NCI-H2081 treated with DMSO at 0.1 percent for 48 hours (cell line): ENCODE data around the gene TMEM106B.

Experiments
- DNase-seq: peaks from one replicate; lab custom pipeline; 2025; lab: John Stamatoyannopoulos, UW

Gene TMEM106B

DNA sequence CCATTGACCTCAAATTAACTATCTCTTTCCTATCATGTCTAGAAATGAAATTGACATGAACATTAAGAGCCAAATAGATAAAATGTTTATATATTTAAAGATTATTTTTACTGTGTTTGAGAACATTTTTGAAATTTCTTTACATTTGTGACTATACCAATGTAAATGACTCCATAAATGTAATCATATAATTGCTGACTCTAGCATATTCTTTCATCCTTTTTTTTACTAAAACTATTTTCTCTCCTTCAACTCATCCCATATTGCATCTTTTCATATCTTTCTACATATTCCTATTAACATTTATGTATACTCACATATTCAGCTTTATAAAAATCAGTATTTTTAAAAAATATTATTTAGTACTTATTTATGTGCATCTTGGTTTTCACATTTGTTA is 16.9 kb downstream of the TMEM106B start:
- DNase-seq: no peak

DNA sequence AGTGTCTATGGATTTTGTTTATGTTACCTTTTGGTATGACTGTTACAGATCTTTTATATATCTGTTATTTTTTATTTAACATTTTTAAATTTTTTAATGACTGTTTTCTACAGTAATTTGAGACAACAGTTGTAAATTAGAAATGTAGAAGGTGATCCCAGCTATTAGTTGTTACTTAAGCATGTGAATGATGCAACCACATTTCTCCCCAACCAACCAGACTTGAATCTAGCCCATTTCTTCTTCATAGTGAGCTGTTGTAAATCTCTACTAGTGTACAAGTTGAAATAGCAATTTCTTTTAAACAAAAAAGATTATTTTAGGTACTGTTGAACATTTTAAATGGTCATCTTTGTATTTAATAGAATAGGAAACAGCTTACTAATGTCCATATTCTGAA is 18.0 kb downstream of the TMEM106B start:
- no peak for DNase-seq

DNA sequence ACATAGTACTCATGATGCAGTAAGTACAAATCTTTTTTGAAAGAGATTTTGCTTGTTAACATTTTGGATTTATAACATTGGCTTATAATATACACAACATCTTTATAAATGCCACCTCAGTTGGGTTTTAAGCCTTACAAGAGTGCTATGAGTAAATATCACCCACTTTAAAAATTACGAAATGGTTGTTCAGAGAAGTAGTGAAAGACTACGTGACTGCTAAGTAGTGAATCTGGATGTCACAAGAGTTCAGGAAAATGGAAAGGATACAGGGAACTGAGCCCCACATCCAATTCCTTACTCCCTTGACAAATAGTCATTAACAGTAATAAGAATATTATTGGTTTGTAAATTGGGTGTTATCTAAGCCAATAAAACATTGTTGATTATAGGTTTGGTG is 20.0 kb downstream of the TMEM106B start:
- no peak for DNase-seq

DNA sequence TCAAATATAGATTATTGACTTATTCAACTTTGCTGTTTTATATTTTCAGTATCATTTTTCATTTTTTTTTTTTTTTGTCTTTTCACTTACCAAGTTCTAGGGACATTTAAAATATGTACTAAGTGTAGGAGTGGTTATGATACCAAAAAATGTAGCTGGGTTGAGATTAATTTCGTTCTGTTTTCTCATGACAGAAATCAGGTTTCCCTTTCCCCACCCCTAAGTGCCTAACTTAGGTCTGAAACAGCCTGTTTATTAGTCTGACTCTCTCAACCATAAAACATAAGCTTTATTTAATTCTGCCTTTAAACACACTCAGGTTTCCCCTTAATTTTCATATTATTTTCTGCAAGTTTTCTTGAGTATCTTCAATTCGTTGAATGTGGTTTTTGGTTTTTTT is 22.1 kb downstream of the TMEM106B start:
- DNase-seq: no peak

DNA sequence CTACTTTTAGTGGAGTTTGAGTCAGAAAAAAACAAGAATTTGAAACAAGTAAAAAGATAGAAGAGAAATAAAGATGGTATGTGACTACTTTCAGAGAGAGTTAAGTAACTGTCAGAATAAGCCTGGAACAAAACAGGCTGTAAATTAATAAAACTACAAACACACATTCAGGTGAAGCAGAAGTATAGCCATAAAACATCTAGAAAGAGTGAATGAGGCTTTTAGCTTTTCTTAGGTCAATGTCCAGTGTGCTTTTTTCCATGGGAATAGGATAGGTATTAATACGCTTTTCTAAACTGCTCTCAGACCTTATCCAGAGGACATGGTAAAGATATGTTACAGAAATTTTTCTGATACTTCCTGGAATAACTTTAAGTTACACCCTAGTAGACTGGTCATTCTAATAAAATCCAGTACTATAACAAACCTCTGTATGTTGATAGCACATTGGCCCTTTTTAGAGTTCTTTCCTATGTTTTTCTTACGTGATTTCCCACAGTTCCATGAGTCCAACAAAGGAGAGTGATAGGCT is 23.3 kb downstream of the TMEM106B start:
- DNase-seq: no peak

DNA sequence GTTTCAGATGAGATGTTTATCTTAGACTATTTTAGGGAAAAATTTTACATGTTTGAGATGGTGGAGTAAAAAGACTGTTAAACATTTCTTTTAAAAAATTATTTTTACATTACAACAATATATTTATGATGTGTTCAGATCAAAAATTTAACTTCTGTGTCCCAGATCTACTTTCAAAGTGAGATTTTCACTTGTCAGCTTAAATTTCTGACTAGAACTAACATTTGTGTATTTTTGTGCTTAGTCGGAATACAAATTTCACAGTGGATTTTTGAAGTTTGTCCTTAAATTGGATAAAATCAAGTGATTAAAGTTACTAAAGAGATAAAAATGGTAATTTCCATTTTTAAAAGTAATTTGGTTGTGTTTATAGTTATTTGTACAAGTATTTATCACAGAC is 24.9 kb downstream of the TMEM106B start:
- no peak for DNase-seq

DNA sequence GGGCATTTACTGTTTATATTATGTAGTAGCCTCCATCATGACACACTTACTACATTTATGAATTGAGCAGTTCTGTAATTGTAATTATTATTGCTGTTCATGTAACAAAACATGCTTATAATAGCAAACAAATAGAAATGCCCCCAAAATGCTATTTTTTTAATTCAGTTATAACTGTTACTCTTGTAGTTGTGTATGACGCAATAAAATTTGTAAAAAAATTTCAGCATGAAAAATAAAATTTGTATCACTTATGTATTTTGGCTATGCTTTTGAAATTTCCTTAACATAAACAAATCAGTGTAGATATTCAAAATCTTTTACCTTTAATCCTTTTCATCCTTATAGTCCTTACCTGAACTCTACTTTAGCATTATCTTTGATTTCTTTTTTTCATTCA is 25.9 kb downstream of the TMEM106B start:
- no peak for DNase-seq

DNA sequence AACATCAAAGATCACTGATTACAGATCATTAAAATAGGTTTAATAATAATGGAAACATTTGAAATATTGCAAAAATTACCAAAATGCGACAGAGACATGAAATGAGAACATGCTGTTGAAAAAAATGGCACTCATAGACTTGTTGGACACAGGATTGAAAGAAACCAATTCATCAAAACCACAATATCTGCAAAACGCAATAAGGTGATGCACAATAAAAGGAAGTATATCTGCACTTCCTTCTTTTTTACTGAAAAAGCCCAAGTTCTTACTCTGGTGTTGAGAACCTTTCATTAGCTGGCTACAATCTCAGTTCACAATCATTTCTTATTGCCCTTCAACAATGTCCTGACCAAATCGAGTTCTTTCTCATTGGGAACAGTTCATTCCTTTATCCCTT is 28.7 kb downstream of the TMEM106B start:
- no peak for DNase-seq

DNA sequence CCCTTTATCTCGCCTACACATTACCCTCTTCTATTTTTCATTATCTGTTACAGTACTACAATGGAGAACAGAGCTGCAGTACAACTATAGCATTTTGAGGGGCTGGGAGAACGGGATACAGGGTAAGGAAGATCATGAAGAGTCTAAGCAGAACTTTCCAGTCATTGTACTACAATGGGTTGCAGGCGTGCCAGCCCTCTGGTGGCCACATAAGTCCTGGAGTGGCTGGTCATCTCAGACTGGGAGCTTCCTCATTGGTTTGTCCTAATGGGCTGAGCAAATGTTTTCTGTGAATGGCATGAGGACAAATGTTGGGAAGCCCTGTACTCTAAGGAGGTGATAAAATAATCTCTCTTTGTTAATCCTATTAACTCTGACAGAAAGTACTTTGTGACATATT is 33.0 kb downstream of the TMEM106B start:
- no peak for DNase-seq

DNA sequence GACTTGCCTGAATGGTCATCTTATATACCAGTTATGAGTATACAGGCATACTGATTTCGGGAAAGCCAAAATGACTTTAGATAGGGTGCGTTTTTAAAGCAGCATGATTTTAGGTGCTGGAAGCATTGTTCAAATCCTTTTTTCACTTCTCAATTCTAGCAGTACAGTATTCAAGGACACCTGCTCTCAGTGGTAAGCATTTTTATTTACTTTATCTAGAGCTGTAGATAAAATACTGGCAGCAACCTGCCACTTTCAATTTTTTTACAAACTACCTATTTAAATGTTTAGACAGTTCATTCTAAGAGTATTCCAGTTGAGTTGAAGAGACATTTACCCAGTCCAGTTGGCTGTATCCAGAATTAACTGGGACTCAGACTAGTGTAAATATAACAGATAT is 33.6 kb downstream of the TMEM106B start:
- peak; percentile 29 for DNase-seq

DNA sequence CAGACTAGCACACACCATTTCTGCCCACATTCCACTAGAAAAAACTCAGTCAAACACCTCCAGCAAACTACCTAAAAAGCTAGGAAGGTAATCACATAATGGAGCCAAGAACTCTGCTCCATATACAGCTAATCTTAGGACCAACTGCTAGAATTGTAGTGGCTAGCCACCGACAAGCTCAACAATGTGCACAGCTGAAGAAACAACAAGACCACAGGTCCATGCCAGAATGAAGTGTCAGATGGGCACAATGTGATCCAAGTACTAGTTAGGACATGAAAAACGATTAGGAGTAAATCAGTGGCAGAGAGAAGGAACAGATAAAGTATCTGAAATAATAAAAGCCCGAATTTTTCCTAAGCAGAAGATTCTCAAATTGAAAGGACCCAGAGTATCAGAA is 38.6 kb downstream of the TMEM106B start:
- no peak for DNase-seq

DNA sequence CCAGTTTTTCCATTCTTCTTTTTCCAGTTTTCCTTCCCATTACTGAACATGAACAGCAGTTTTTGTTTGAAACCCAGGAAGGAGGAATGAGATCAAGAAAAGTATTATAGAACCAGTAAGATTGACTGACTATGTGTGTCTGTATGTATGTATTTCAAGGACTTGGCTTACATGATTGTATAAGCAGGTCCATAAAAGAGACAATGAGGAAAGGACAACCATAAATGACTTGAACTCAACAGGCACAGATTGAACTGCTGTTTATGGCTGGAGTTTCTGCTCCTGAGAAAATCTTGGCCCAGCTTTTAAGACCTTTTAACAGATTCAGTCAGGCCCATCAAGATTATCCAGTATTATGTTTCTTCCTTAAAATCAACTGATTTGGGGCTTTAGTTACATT is 39.1 kb downstream of the TMEM106B start:
- no peak for DNase-seq

DNA sequence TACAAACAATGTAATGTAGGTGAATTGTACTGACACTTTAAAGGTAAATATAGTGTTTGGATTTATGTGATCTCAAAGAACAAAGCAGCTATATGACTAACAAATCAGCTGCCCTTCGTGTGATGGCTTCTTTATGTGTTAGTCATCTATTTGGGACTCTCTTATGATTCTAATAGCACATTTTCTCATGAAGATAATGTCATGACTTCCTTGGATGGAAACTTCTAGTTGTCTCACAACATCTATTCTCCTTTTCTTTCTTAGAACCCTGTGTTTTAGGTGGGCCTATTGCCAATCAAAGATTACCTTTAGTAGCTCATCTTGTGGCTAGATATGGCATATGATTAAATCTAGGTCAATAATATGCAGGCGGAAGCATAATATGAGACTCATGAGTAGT is 45.0 kb downstream of the TMEM106B start:
- no peak for DNase-seq

DNA sequence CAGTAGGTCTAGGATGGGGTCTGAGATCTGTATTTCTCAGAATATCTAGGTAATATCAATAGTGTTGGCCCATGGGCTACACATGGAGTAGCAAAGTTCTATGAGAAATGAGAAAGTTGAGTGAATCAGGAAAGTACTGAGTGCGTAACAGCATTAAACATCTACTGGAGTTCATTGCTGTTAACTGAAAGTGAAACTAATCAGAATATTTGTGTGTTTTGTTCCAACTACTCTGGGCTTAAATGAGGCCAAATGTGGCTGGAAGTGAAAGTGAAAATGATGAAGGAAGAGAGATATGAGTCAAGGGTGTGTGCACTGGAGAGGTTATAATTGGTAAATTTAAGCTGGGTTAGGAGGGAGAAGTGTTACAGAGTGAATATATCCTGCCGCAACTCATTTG is 46.5 kb downstream of the TMEM106B start:
- no peak for DNase-seq

DNA sequence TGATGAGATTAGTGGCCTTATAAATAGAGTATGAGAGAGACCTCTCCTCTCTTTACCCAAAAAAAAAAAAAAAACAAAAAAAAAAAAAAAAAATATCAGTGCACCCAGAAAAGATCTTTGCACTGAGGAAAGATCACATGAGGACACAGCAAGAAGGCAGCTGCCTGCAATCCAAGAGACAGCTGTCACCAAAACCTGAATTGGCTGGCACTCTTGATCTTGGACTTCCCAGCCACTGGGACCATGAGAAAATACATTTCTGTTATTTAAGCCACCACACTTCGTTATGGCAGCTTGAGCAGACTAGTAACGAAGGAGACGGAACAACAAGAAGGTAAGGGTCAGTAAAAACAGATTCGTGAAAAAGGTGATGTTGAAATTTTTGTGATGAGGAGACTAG is 47.0 kb downstream of the TMEM106B start:
- DNase-seq: no peak

DNA sequence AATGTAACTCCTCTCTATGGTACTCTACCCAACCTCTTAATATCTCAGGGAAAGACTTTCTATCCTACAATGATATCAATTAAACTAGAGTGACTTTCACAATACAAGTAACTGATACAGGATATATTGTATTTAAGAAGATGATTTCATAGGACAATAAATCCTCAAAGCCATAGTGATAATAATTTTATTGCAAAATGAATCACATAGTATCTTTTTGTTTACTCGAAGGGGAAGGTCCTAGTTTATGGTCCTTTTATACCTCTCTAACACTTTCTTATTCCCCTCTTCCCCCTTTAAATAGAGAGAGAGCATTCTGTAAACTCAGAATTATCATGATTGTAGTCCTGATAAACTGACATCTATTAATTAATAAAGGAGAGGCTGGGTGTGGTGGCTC is 56.4 kb downstream of the TMEM106B start:
- no peak for DNase-seq

DNA sequence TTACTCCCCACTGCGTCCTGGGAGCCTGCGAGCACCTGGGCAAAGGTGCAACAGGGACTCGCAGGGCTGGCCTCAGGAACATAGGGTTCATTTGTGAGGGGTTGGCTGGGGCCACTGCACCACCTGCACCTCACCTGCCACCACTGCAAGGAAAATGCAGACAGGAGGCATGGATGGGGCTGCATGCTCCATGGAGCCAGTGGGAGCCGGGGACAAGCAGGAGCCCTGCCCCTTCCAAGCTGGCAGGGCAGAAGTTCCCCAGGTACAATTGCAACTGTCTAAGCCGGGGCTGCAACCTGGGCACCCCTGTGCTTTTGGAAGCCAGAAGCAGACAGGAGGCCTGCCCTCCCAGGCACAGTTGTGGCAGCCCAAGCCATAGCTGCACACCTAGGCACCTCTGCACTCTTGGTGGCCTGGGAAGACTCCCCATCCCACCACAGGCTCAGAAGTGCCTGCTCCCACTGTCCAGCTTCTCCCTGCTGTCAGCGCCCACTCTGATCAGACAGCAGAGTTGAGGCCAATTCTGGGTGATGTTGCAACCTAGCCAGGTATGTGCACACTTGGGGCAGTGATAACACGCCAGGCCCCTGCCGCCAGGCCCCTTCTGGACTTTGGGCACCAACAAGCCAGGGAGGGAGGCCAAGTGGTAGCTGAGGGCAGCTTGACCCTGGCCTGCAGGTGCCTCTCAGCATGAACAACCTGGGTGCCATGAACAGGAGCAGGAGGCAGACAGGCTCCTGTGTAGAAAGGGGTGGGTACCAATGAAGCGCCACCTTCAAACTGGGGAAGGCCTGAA is 58.2 kb downstream of the TMEM106B start:
- no peak for DNase-seq

DNA sequence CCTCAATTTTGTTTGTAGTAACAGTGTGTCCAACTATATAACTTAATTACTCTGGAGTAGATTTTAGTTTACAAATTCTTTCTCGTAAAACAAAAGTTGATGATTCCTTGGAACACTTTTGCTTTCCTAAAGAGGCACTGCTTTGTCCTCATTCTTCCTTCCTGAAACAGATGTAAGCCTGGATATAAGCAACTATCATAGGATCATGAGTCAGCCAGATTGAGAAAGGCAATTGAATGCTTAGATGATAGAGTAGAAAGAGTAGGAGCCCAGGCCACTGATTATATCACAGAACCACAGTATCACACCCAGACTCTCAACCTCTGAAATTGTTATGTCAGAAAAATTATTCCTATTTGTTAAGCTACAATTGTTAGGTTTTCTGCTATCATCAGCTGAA is 69.9 kb downstream of the TMEM106B start:
- no peak for DNase-seq

DNA sequence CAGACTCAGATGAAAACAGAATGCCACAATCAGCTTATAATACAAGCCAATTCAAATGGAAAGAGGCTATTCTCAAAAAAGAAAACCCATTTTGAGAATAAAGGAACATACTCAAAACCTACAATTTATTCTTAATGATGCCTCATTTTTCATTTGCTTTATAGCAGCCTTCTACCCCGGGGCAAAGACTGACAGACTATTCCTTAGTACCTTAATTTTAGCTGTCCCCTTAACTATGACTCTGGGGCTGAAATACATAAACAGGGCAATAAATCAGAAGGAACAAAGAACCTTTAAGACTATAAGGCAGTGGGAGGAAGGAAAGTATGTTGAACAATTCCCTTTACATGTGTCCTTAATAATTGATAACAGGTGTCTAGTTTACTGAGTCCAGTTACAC is 76.8 kb downstream of the TMEM106B start:
- DNase-seq: peak; percentile 99

DNA sequence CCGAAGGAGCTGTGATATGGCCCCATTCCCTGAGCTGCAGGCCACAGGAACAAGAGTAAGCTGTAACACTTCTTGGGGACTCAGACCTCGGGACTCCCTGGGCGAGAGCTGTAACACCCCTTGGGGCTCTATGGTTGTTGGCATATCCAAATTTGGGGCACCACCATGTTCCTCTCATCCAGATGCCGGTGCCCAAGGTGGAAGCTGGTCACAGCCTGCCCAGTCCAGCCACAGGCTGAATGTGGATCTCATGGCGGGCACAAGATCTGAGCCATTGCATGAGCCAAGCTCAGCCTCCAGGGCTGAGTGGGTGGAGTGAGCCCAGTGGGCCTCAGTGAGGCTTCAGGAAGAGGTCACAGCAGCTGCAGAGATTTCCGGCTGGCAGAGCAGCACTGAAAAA is 78.9 kb downstream of the TMEM106B start:
- DNase-seq: no peak

DNA sequence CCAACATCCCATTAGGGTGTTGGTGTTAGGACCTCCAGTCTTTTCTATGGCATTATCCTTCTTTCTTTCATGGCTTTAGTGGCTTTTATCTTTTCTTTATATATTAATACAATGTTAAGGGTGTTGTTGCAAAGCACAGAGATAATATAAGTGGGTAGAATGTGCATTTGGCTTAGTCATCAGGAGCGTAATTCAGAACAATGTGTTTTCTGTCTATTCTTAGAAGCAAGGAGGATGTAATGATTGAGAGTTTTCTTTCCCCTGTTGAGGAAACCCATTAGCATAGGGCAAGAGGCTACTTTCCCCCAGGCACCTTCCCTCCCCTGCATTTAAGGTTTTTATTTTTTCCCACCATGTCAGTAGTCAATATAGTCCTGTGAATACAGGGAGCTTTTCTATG is 79.7 kb downstream of the TMEM106B start:
- DNase-seq: no peak

DNA sequence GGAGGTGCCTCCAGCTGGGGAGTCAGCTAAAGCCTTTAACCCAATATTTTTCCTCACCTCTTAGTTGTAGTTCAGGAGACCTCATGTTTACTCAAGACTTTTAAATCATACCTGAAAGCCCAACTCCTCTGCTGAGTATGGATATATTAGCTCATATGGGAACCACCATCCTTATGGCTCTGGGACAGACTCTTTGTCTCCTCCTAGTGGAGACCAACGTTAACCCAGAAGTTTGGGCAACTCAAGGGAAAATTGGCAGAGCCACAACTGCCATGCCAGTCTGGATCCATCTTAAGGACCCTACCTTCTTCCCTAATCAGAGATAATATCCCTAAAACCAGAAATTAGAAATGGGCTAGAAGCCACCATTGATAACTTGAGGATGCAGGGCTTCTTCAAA is 80.8 kb downstream of the TMEM106B start:
- no peak for DNase-seq
